B cell (primary cell): ENCODE data around the gene SLC2A9.

Source experiments
- CTCF ChIP-seq: fragments of 200-600 bp; IDR thresholded peaks from one replicate; pipeline ENCODE4 v1.8.0; 2022; ENCODE audit warnings: antibody characterized with exemption, mild to moderate bottlenecking
- EZH2 ChIP-seq: IDR thresholded peaks from 2 replicates; pipeline ENCODE4 v1.6.1; 2012; ENCODE audit warnings: borderline replicate concordance, low read depth, mild to moderate bottlenecking, moderate library complexity, low read length; ENCODE audit not compliant: insufficient read depth, poor library complexity, severe bottlenecking

- no peak for TF ChIP-seq CTCF
- TF ChIP-seq EZH2, result no peak
These were observed 38.1 kb downstream of the SLC2A9 start for GRCh38 chr4:9983211-9983610.
